CD14-positive monocyte (primary cell): ENCODE measurements around the gene AEN. TPM values are rescaled to one million over a fixed set of nuclear protein-coding genes. Genes with fewer than 3 reads are reported as not detected.

Experiments used
- DNase-seq, 3 donors: peaks; one replicate each; pipeline ENCODE4 v3.0.0-alpha.2; 2011 to 2022
- H2AFZ ChIP-seq: 2 replicates; pipeline ENCODE4 v1.6.0; 2012; ENCODE audit warnings: mild to moderate bottlenecking, low read depth, low read length, inconsistent platforms; ENCODE audit not compliant: insufficient read depth, poor library complexity, severe bottlenecking
- H3K27ac ChIP-seq, 2 donors: 1 replicate in 1 of 2; 2 replicates in 1 of 2; pipeline ENCODE4 v1.5.1; 2012 to 2013; ENCODE audit warnings: low read length in 2 of 2, control low read depth in 1 of 2, inconsistent platforms in 1 of 2, low read depth in 1 of 2, mild to moderate bottlenecking in 1 of 2
- H3K27me3 ChIP-seq, 2 donors: one replicate each; pipeline versions ENCODE4 v1.6.0 to v1.6.1; 2011 to 2013; ENCODE audit warnings: low read length in 2 of 2; ENCODE audit not compliant: control insufficient read depth in 2 of 2, insufficient read depth in 2 of 2
- H3K36me3 ChIP-seq, 2 donors: replicated peaks in 1 of 2; 1 replicate in 1 of 2; 2 replicates in 1 of 2; pipeline versions ENCODE4 v1.5.1 to v1.6.1; 2012 to 2013; ENCODE audit warnings: low read length in 2 of 2, control low read depth in 1 of 2, inconsistent platforms in 1 of 2, mild to moderate bottlenecking in 1 of 2; ENCODE audit not compliant: insufficient read depth in 2 of 2, control insufficient read depth in 1 of 2
- H3K4me1 ChIP-seq, 2 donors: 1 replicate in 1 of 2; 2 replicates in 1 of 2; pipeline versions ENCODE4 v1.5.1 to v1.6.1; 2012 to 2013; ENCODE audit warnings: low read length in 2 of 2, control low read depth in 1 of 2, inconsistent platforms in 1 of 2, mild to moderate bottlenecking in 1 of 2, moderate library complexity in 1 of 2; ENCODE audit not compliant: insufficient read depth in 2 of 2, control insufficient read depth in 1 of 2
- H3K4me2 ChIP-seq: replicated peaks from 2 replicates; pipeline ENCODE3; 2012; ENCODE audit warnings: low read length, moderate library complexity, mild to moderate bottlenecking; ENCODE audit not compliant: poor library complexity, severe bottlenecking; ENCODE audit errors: extremely low read depth
- H3K4me3 ChIP-seq, 3 experiments: fragments of 200-600 bp in 1 of 3; sonication (generic) in 1 of 3; replicated peaks in 1 of 3; 1 replicate in 2 of 3; 2 replicates in 1 of 3; pipeline ENCODE4 v1.5.1; 2011 to 2013; ENCODE audit warnings: low read length in 3 of 3, mild to moderate bottlenecking in 3 of 3, control low read depth in 2 of 3, low read depth in 2 of 3, inconsistent platforms in 1 of 3, moderate library complexity in 1 of 3
- H3K79me2 ChIP-seq: 2 replicates; pipeline ENCODE4 v1.6.0; 2012; ENCODE audit warnings: mild to moderate bottlenecking, control low read depth, inconsistent platforms, low read length, moderate library complexity; ENCODE audit not compliant: insufficient read depth
- H3K9ac ChIP-seq: 2 replicates; pipeline ENCODE4 v1.6.0; 2017; ENCODE audit warnings: low read length, mild to moderate bottlenecking; ENCODE audit not compliant: insufficient read depth, poor library complexity, severe bottlenecking
- H3K9me3 ChIP-seq, 2 donors: replicated peaks in 1 of 2; 1 replicate in 1 of 2; 2 replicates in 1 of 2; pipeline versions ENCODE4 v1.5.1 to v1.6.1; 2012 to 2013; ENCODE audit warnings: low read length in 2 of 2, control low read depth in 1 of 2; ENCODE audit not compliant: control insufficient read depth in 1 of 2, insufficient read depth in 1 of 2
- H4K20me1 ChIP-seq: 2 replicates; pipeline ENCODE4 v1.6.0; 2012; ENCODE audit warnings: mild to moderate bottlenecking, low read length, control low read depth, moderate library complexity; ENCODE audit not compliant: insufficient read depth
- H3K27ac Mint-ChIP-seq, 7 donors: one replicate each; pipeline ENCODE4 v1.8.0; 2020; ENCODE audit warnings: mild to moderate bottlenecking in 7 of 7, mixed read lengths in 7 of 7, moderate library complexity in 6 of 7, inconsistent platforms in 2 of 7
- H3K27me3 Mint-ChIP-seq, 3 donors: one replicate each; pipeline ENCODE4 v1.8.0; 2021 to 2022; ENCODE audit warnings: low read depth in 3 of 3, mild to moderate bottlenecking in 3 of 3, mixed read lengths in 3 of 3, moderate library complexity in 3 of 3, inconsistent platforms in 1 of 3
- H3K36me3 Mint-ChIP-seq, 2 donors: one replicate each; pipeline ENCODE4 v1.8.0; 2020; ENCODE audit warnings: mixed read lengths in 2 of 2, inconsistent platforms in 1 of 2, mild to moderate bottlenecking in 1 of 2
- H3K4me1 Mint-ChIP-seq: one replicate; pipeline ENCODE4 v1.8.0; 2020; ENCODE audit warnings: mild to moderate bottlenecking, mixed read lengths
- H3K4me3 Mint-ChIP-seq, 2 donors: one replicate each; pipeline ENCODE4 v1.8.0; 2020; ENCODE audit warnings: mild to moderate bottlenecking in 2 of 2, mixed read lengths in 2 of 2, moderate library complexity in 1 of 2
- H3K9me3 Mint-ChIP-seq, 7 donors: one replicate each; pipeline ENCODE4 v1.8.0; 2020 to 2022; ENCODE audit warnings: mixed read lengths in 7 of 7, mild to moderate bottlenecking in 6 of 7, moderate library complexity in 6 of 7, inconsistent platforms in 2 of 7
- CTCF ChIP-seq: fragments of 200-600 bp; IDR thresholded peaks from one replicate; pipeline ENCODE4 v1.8.0; 2022; ENCODE audit warnings: antibody characterized with exemption, mild to moderate bottlenecking
- WGBS: methylation state at CpG from one replicate; pipeline ENCODE4 v1.1.5; 2013; ENCODE audit warnings: missing lambda C conversion rate; ENCODE audit not compliant: insufficient coverage; 5-methylcytosine and 5-hydroxymethylcytosine counted together
- intact Hi-C, 2 donors: fragments of 100-400 bp; cut with micrococcal nuclease; formaldehyde crosslinking; loops; one replicate each; pipeline versions ENCODE4 v1.15.0 to v1.15.1; 2023
- polyA plus RNA-seq, 3 donors: library from polyadenylated mRNA; depleted of rRNA in 1 of 3; unstranded in 2 of 3; stranded (reverse) in 1 of 3; fragments of 300-500 nt in 2 of 3; fragments of >200 nt in 1 of 3; fragmentation: Illumina TruSeq in 2 of 3; gene quantifications; 1 replicate in 2 of 3; 2 replicates in 1 of 3; pipeline ENCODE4 v1.2.3, GENCODE V29; 2012 to 2021

AEN gene
- polyA plus RNA-seq, 3 donors = 4.6 to 10.7 (median 6.3) TPM

- 88% methylated on average over 11 of the region's 11 CpGs for WGBS
- Histone ChIP-seq H3K4me3 (no peak overlapping the region), H3K9ac (no peak overlapping the region), H3K4me1 (peaks cover 43 to 53% of the 10 kb centered on the region in 2 donors), H3K79me2 (no peaks in the 10 kb centered on the region), H3K27ac (no peak overlapping the region), H3K4me2 (no peak overlapping the region), H2AFZ (no peak overlapping the region), H3K27me3 (no peaks in the 10 kb centered on the region), H3K9me3 (no peaks in the 10 kb centered on the region), H4K20me1 (no peaks in the 10 kb centered on the region), H3K36me3 (peaks cover 4 to 9% of the 10 kb centered on the region in 2 donors)
- H3K9me3 Mint-ChIP-seq = peaks cover 0 to 2% (median 0%) of the 10 kb centered on the region in 7 donors
- no peak for DNase-seq
- H3K4me1 Mint-ChIP-seq = peaks cover 55% of the 10 kb centered on the region
- peaks cover 0 to 3% (median 2%) of the 10 kb centered on the region in 3 donors for H3K27me3 Mint-ChIP-seq
- no peak overlapping the region for H3K4me3 Mint-ChIP-seq
- H3K36me3 Mint-ChIP-seq = peaks cover 16 to 22% of the 10 kb centered on the region in 2 donors
- peak overlapping the region in 3 of 7 donors; percentile 31 to 98 (median 96) for H3K27ac Mint-ChIP-seq
- intact Hi-C loops = no loop called here
- TF ChIP-seq CTCF = no peak
These were observed 14.9 kb downstream of the AEN start for GRCh38 chr15:88636050-88636449.

GRCh38 chr15:88636654-88637053 is 15.5 kb downstream of the AEN start:
- Histone ChIP-seq H4K20me1 (no peaks in the 10 kb centered on the region), H3K4me2 (no peak overlapping the region), H3K27me3 (no peaks in the 10 kb centered on the region), H3K9me3 (no peaks in the 10 kb centered on the region), H2AFZ (no peak overlapping the region), H3K36me3 (peaks cover 3% of the 10 kb centered on the region in 2 donors), H3K27ac (no peak overlapping the region), H3K4me3 (no peak overlapping the region), H3K79me2 (no peaks in the 10 kb centered on the region), H3K9ac (no peak overlapping the region), H3K4me1 (peaks cover 49 to 58% of the 10 kb centered on the region in 2 donors)
- TF ChIP-seq CTCF = no peak
- no peak overlapping the region for H3K4me3 Mint-ChIP-seq
- peaks cover 0 to 3% (median 2%) of the 10 kb centered on the region in 3 donors for H3K27me3 Mint-ChIP-seq
- peaks cover 58% of the 10 kb centered on the region for H3K4me1 Mint-ChIP-seq
- DNase-seq = no peak
- H3K27ac Mint-ChIP-seq = peak overlapping the region in 6 of 7 donors; percentile 54 to 98 (median 96)
- peaks cover 0 to 2% (median 0%) of the 10 kb centered on the region in 7 donors for H3K9me3 Mint-ChIP-seq
- H3K36me3 Mint-ChIP-seq = peaks cover 10 to 19% of the 10 kb centered on the region in 2 donors
- intact Hi-C loops = no loop called here
- 98% methylated on average over 5 of the region's 5 CpGs for WGBS
